ENCODE data around the gene CELF2.

Gene CELF2

GRCh38 chr10:11144626-11145494 lies 127.2 kb downstream of the CELF2 start:
- no peak overlapping the region; the same call in 1 of the 2 replicates for H3K27ac ChIP-seq (ENCODE audit: extremely low read depth, low read depth, low read length)
- ChIA-PET POLR2A (interaction anchor here (1.1 to 2.8 kb wide), 2 partner anchors 21 to 127 kb away, joined by 4 to 10 read pairs; partner anchors contain the start of gene CELF2), CTCF (interaction anchor here (0.6 kb wide), 1 partner anchor 105 kb away, joined by 4 read pairs; no protein-coding TSS in a partner anchor)
- no peak overlapping the region for H3K4me3 ChIP-seq (ENCODE audit: low read depth, low read length)
- no peaks in the 10 kb centered on the region for H3K36me3 ChIP-seq (ENCODE audit: control insufficient read depth in 2 of 2, insufficient read depth in 1 of 2, low read length in 2 of 2)
- no peaks in the 10 kb centered on the region for H3K9me3 ChIP-seq (ENCODE audit: control insufficient read depth, insufficient read depth, low read depth, low read length)
- H3K4me1 ChIP-seq (ENCODE audit: control insufficient read depth, insufficient read depth, low read length), result peaks cover 56% of the 10 kb centered on the region
- TF ChIP-seq ZNF416 (tag by site-specific recombination; IDR thresholded peaks at IDR 0.05) (no peak), ZNF174 (tag by site-specific recombination; IDR thresholded peaks at IDR 0.05) (no peak), ZNF624 (tag by site-specific recombination; IDR thresholded peaks at IDR 0.05) (no peak), ZNF214 (tag by site-specific recombination; IDR thresholded peaks at IDR 0.05; ENCODE audit: borderline replicate concordance) (no peak), ZBTB6 (tag by site-specific recombination; IDR thresholded peaks at IDR 0.05) (peak; percentile 82), KLF7 (tag by site-specific recombination; IDR thresholded peaks at IDR 0.05; ENCODE audit: borderline replicate concordance) (no peak), OSR2 (tag by site-specific recombination; IDR thresholded peaks at IDR 0.05) (peak; percentile 25; the same call in 1 of the 2 replicates), GFI1B (tag by site-specific recombination; IDR thresholded peaks at IDR 0.05) (no peak), ZBTB17 (tag by site-specific recombination; IDR thresholded peaks at IDR 0.05) (peak; percentile 80), ZNF785 (tag by site-specific recombination; IDR thresholded peaks at IDR 0.05) (no peak), ZNF37A (tag by site-specific recombination; IDR thresholded peaks at IDR 0.05) (no peak), MZF1 (tag by site-specific recombination; IDR thresholded peaks at IDR 0.05; ENCODE audit: borderline replicate concordance) (no peak), ZSCAN30 (tag by site-specific recombination; IDR thresholded peaks at IDR 0.05) (no peak), ZNF548 (tag by site-specific recombination; IDR thresholded peaks at IDR 0.05) (no peak), ZNF664 (tag by site-specific recombination; IDR thresholded peaks at IDR 0.05) (no peak), ZNF121 (tag by site-specific recombination; IDR thresholded peaks at IDR 0.05) (0 out of 2 replicates have a peak, but pooled peaks have one; percentile 56), ZNF549 (tag by site-specific recombination; IDR thresholded peaks at IDR 0.05) (no peak), TSHZ1 (tag by site-specific recombination; IDR thresholded peaks at IDR 0.05; ENCODE audit: borderline replicate concordance) (no peak), ZBTB26 (tag by site-specific recombination; optimal IDR thresholded peaks at IDR 0.05) (no peak), GLI4 (tag by site-specific recombination; IDR thresholded peaks at IDR 0.05) (no peak)
- TF ChIP-seq, protein P1, sequence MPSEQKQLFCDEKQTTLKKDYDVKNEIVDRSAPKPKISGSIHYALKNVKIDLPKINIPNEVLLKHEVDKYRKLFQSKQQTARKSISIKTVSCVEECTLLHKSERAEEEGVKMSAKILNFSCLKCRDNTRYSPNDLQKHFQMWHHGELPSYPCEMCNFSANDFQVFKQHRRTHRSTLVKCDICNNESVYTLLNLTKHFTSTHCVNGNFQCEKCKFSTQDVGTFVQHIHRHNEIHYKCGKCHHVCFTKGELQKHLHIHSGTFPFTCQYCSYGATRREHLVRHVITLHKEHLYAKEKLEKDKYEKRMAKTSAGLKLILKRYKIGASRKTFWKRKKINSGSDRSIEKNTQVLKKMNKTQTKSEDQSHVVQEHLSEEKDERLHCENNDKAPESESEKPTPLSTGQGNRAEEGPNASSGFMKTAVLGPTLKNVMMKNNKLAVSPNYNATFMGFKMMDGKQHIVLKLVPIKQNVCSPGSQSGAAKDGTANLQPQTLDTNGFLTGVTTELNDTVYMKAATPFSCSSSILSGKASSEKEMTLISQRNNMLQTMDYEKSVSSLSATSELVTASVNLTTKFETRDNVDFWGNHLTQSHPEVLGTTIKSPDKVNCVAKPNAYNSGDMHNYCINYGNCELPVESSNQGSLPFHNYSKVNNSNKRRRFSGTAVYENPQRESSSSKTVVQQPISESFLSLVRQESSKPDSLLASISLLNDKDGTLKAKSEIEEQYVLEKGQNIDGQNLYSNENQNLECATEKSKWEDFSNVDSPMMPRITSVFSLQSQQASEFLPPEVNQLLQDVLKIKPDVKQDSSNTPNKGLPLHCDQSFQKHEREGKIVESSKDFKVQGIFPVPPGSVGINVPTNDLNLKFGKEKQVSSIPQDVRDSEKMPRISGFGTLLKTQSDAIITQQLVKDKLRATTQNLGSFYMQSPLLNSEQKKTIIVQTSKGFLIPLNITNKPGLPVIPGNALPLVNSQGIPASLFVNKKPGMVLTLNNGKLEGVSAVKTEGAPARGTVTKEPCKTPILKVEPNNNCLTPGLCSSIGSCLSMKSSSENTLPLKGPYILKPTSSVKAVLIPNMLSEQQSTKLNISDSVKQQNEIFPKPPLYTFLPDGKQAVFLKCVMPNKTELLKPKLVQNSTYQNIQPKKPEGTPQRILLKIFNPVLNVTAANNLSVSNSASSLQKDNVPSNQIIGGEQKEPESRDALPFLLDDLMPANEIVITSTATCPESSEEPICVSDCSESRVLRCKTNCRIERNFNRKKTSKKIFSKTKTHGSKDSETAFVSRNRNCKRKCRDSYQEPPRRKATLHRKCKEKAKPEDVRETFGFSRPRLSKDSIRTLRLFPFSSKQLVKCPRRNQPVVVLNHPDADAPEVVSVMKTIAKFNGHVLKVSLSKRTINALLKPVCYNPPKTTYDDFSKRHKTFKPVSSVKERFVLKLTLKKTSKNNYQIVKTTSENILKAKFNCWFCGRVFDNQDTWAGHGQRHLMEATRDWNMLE (tag by site-specific recombination; conservative IDR thresholded peaks at IDR 0.05; ENCODE audit: low read depth), result no peak
- TF ChIP-seq, protein P2, sequence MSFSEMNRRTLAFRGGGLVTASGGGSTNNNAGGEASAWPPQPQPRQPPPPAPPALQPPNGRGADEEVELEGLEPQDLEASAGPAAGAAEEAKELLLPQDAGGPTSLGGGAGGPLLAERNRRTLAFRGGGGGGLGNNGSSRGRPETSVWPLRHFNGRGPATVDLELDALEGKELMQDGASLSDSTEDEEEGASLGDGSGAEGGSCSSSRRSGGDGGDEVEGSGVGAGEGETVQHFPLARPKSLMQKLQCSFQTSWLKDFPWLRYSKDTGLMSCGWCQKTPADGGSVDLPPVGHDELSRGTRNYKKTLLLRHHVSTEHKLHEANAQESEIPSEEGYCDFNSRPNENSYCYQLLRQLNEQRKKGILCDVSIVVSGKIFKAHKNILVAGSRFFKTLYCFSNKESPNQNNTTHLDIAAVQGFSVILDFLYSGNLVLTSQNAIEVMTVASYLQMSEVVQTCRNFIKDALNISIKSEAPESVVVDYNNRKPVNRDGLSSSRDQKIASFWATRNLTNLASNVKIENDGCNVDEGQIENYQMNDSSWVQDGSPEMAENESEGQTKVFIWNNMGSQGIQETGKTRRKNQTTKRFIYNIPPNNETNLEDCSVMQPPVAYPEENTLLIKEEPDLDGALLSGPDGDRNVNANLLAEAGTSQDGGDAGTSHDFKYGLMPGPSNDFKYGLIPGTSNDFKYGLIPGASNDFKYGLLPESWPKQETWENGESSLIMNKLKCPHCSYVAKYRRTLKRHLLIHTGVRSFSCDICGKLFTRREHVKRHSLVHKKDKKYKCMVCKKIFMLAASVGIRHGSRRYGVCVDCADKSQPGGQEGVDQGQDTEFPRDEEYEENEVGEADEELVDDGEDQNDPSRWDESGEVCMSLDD (tag by site-specific recombination; IDR thresholded peaks at IDR 0.05), result no peak
